Endothelial cell of umbilical vein (primary cell): ENCODE measurements around the gene CSMD2.

ENCODE experiments used
- CTCF ChIP-seq, 2 donors: IDR thresholded peaks; 1 replicate in 1 of 2; 2 replicates in 1 of 2; pipeline ENCODE4 v1.5.1; 2011; ENCODE audit warnings: low read length in 2 of 2, mild to moderate bottlenecking in 2 of 2, moderate library complexity in 2 of 2, control low read depth in 1 of 2, inconsistent platforms in 1 of 2, low read depth in 1 of 2; ENCODE audit not compliant: insufficient read depth in 1 of 2; ENCODE audit errors: extremely low read depth in 1 of 2
- EZH2 ChIP-seq: IDR thresholded peaks from 2 replicates; pipeline ENCODE4 v1.6.1; 2012; ENCODE audit warnings: borderline replicate concordance, low read depth, mild to moderate bottlenecking, moderate library complexity, low read length, inconsistent platforms; ENCODE audit not compliant: severe bottlenecking
- MYC ChIP-seq: IDR thresholded peaks from one replicate; pipeline ENCODE4 v1.6.1; 2011; ENCODE audit warnings: mild to moderate bottlenecking, low read depth, low read length
- POLR2A ChIP-seq: IDR thresholded peaks from 2 replicates; pipeline ENCODE4 v1.6.1; 2012; ENCODE audit warnings: low read depth, mild to moderate bottlenecking, control low read depth, low read length
- POLR2AphosphoS5 ChIP-seq: IDR thresholded peaks from 2 replicates; pipeline ENCODE4 v1.6.1; 2012; ENCODE audit warnings: low read depth, mild to moderate bottlenecking, control low read depth, low read length, moderate library complexity; ENCODE audit not compliant: insufficient read depth

- TF ChIP-seq POLR2AphosphoS5 (no peak), CTCF (IDR thresholded peaks at IDR 0.05; ENCODE audit: extremely low read depth in 1 of 2, insufficient read depth in 1 of 2, low read depth in 1 of 2, low read length in 2 of 2) (no peak), POLR2A (no peak), MYC (no peak), EZH2 (no peak)
Measured at GRCh38 chr1:34130306-34130705, 34.7 kb downstream of the CSMD2 start.
